Smooth muscle cell (in vitro differentiated cells): ENCODE measurements around the gene CTNNA1. TPM values are rescaled to one million over a fixed set of nuclear protein-coding genes. Genes with fewer than 3 reads are reported as not detected.
"Not testable (repeated sequence)": the region's sequence is repeated elsewhere in the genome, so short reads cannot be mapped to it uniquely, and the experiment has no call there.

Experiments used
- DNase-seq: peaks from one replicate; lab custom pipeline; 2025; ENCODE audit not compliant: unreplicated experiment; lab: John Stamatoyannopoulos, UW
- H2AFZ ChIP-seq: fragments of 200-600 bp; sonication (generic); 2 replicates; pipeline ENCODE4 v1.6.0; 2016; ENCODE audit warnings: antibody characterized with exemption, low read depth, mild to moderate bottlenecking
- H3F3A ChIP-seq: fragments of 200-600 bp; sonication (generic); 2 replicates; pipeline ENCODE4 v1.6.0; 2017; ENCODE audit warnings: antibody characterized with exemption, low read depth
- H3K27ac ChIP-seq: fragments of 200-600 bp; sonication (generic); 2 replicates; pipeline ENCODE4 v1.5.1; 2016; ENCODE audit warnings: low read depth, mild to moderate bottlenecking
- H3K27me3 ChIP-seq: fragments of 200-600 bp; sonication (generic); 2 replicates; pipeline ENCODE4 v1.6.1; 2016; ENCODE audit warnings: low read depth, mild to moderate bottlenecking
- H3K36me3 ChIP-seq: fragments of 200-600 bp; sonication (generic); 2 replicates; pipeline ENCODE4 v1.5.1; 2016; ENCODE audit warnings: low read depth
- H3K4me1 ChIP-seq: fragments of 200-600 bp; sonication (generic); 2 replicates; pipeline ENCODE4 v1.5.1; 2016; ENCODE audit warnings: low read depth
- H3K4me2 ChIP-seq: fragments of 200-600 bp; sonication (generic); 2 replicates; pipeline ENCODE4 v1.6.0; 2016; ENCODE audit warnings: mild to moderate bottlenecking
- H3K4me3 ChIP-seq: fragments of 200-600 bp; sonication (generic); 2 replicates; pipeline ENCODE4 v1.5.1; 2016; ENCODE audit warnings: mild to moderate bottlenecking
- H3K79me2 ChIP-seq: fragments of 200-600 bp; sonication (generic); 2 replicates; pipeline ENCODE4 v1.6.0; 2016; ENCODE audit warnings: low read depth, mild to moderate bottlenecking
- H3K9ac ChIP-seq: fragments of 200-600 bp; sonication (generic); 2 replicates; pipeline ENCODE4 v1.6.0; 2016; ENCODE audit warnings: low read depth
- H3K9me3 ChIP-seq: fragments of 200-600 bp; sonication (generic); replicated peaks from 2 replicates; pipeline ENCODE4 v1.5.1; 2016; ENCODE audit warnings: low read depth
- H4K20me1 ChIP-seq: fragments of 200-600 bp; sonication (generic); 2 replicates; pipeline ENCODE4 v1.6.0; 2016; ENCODE audit warnings: low read depth
- CTCF ChIP-seq: fragments of 200-600 bp; sonication (generic); IDR thresholded peaks from 2 replicates; pipeline ENCODE4 v1.5.1; 2017; ENCODE audit warnings: borderline replicate concordance, mild to moderate bottlenecking, antibody characterized with exemption; ENCODE audit not compliant: insufficient read depth, poor library complexity, severe bottlenecking
- WGBS: methylation state at CpG from one replicate; pipeline ENCODE4 v1.1.7; 2016; ENCODE audit warnings: low lambda C conversion rate; 5-methylcytosine and 5-hydroxymethylcytosine counted together
- polyA plus RNA-seq: library from polyadenylated mRNA; unstranded; fragments of >200 nt; fragmentation: Nextera tagmentation; extraction: Ambion mirVana; gene quantifications from 2 replicates; pipeline ENCODE4 v1.2.1, GENCODE V29; 2016
- total RNA-seq: library from RNA; depleted of rRNA; stranded (reverse); fragments of >200 nt; gene quantifications from 2 replicates; pipeline ENCODE4 v1.2.3, GENCODE V29; 2014

Gene CTNNA1
- total RNA-seq (251 and 285 TPM in 2 replicates), polyA plus RNA-seq (148 and 149 TPM in 2 replicates)

- H3K27me3 ChIP-seq = no peaks in the 10 kb centered on the region
- H2AFZ ChIP-seq = peak within 1 kb of the TSS; percentile 83
- peak within 1 kb of the TSS; percentile 97 for H3K9ac ChIP-seq
- whole genome bisulfite sequencing = under 1% methylated on average over 53 of the region's 102 CpGs
- H3K9me3 ChIP-seq = no peaks in the 10 kb centered on the region
- H3K27ac ChIP-seq = peak within 1 kb of the TSS; percentile 97
- H3K4me3 ChIP-seq = peak within 1 kb of the TSS; percentile 95
- peaks cover 48% of the 10 kb centered on the region for H3K79me2 ChIP-seq
- peak; percentile 56 for DNase-seq
- peak within 1 kb of the TSS; percentile 98 for H3K4me2 ChIP-seq
- peaks cover 40% of the 10 kb centered on the region for H4K20me1 ChIP-seq
- H3F3A ChIP-seq = no peaks in the 10 kb centered on the region
- no peak for TF ChIP-seq CTCF
- H3K36me3 ChIP-seq = peaks cover under 1% of the 10 kb centered on the region
- peaks cover 7% of the 10 kb centered on the region for H3K4me1 ChIP-seq
These were observed at the start of gene CTNNA1 for GRCh38 chr5:138752951-138753793. Gene CTNNA1 (plus strand): TSS chr5:138753425. CDS start chr5:138781925, 28,500 bp downstream.

GRCh38 chr5:138703777-138704176, 49.4 kb upstream of the CTNNA1 start:
- 96% methylated on average over 3 of the region's 3 CpGs for WGBS

GRCh38 chr5:138705007-138705406, 48.2 kb upstream of the CTNNA1 start:
- H3F3A ChIP-seq = peaks cover 15% of the 10 kb centered on the region
- no peaks in the 10 kb centered on the region for H3K79me2 ChIP-seq
- H3K36me3 ChIP-seq = no peaks in the 10 kb centered on the region
- H3K4me2 ChIP-seq = no peak overlapping the region
- H2AFZ ChIP-seq = no peak overlapping the region
- no peak overlapping the region for H3K9ac ChIP-seq
- H3K4me3 ChIP-seq = no peak overlapping the region
- no peak for TF ChIP-seq CTCF
- no peaks in the 10 kb centered on the region for H3K9me3 ChIP-seq
- peaks cover 19% of the 10 kb centered on the region for H3K4me1 ChIP-seq
- no peaks in the 10 kb centered on the region for H3K27me3 ChIP-seq
- H4K20me1 ChIP-seq = no peaks in the 10 kb centered on the region
- DNase-seq = no peak
- 63% methylated on average over 3 of the region's 3 CpGs for WGBS
- no peak overlapping the region for H3K27ac ChIP-seq

More at GRCh38 chr5:138703777-138704176, 49.4 kb upstream of the CTNNA1 start:
- not testable (repeated sequence) for H3K79me2 ChIP-seq, H3K4me2 ChIP-seq, H4K20me1 ChIP-seq, H2AFZ ChIP-seq, H3K9ac ChIP-seq, H3K27ac ChIP-seq, H3K4me3 ChIP-seq, H3K36me3 ChIP-seq, H3K9me3 ChIP-seq, DNase-seq, H3K27me3 ChIP-seq
- H3K4me1 ChIP-seq = peaks cover 13% of the 10 kb centered on the region
- H3F3A ChIP-seq = peaks cover 15% of the 10 kb centered on the region

GRCh38 chr5:138705567-138705966, 47.7 kb upstream of the CTNNA1 start:
- no peaks in the 10 kb centered on the region for H3K36me3 ChIP-seq
- H3F3A ChIP-seq = peaks cover 15% of the 10 kb centered on the region
- no peak overlapping the region for H3K4me3 ChIP-seq
- TF ChIP-seq CTCF = no peak
- H3K4me1 ChIP-seq = peaks cover 19% of the 10 kb centered on the region
- H3K27me3 ChIP-seq = no peaks in the 10 kb centered on the region
- no peak overlapping the region for H3K27ac ChIP-seq
- H3K79me2 ChIP-seq = no peaks in the 10 kb centered on the region
- H3K9me3 ChIP-seq = no peaks in the 10 kb centered on the region
- DNase-seq = no peak
- no peaks in the 10 kb centered on the region for H4K20me1 ChIP-seq
- 100% methylated on average over 1 of the region's 1 CpG for WGBS
- H2AFZ ChIP-seq = no peak overlapping the region
- no peak overlapping the region for H3K9ac ChIP-seq
- no peak overlapping the region for H3K4me2 ChIP-seq
